ELF-1 (cell line): ENCODE data around the gene FGF14.

ENCODE experiments used
- DNase-seq: peaks from one replicate; pipeline ENCODE4 v3.0.0-alpha.2; 2016; ENCODE audit warnings: low read depth, low spot score

The FGF14 gene

GRCh38 chr13:101792189-101792588, 609.7 kb downstream of the FGF14 start:
- no peak for DNase-seq

- peak; percentile 27 for DNase-seq
Measured at GRCh38 chr13:101785858-101786257, 616.0 kb downstream of the FGF14 start.

GRCh38 chr13:101784313-101784712, 617.5 kb downstream of the FGF14 start:
- no peak for DNase-seq

- DNase-seq: no peak
Measured at GRCh38 chr13:101783554-101783953, 618.3 kb downstream of the FGF14 start.

GRCh38 chr13:101780211-101780610, 621.6 kb downstream of the FGF14 start:
- DNase-seq: no peak

GRCh38 chr13:101779147-101779546, 622.7 kb downstream of the FGF14 start:
- no peak for DNase-seq

GRCh38 chr13:101775267-101775666, 626.6 kb downstream of the FGF14 start:
- DNase-seq: no peak

- DNase-seq: no peak
Measured at GRCh38 chr13:101774393-101774792, 627.5 kb downstream of the FGF14 start.

- no peak for DNase-seq
Measured at GRCh38 chr13:101773062-101773461, 628.8 kb downstream of the FGF14 start.

GRCh38 chr13:101767131-101767530, 634.7 kb downstream of the FGF14 start:
- no peak for DNase-seq

GRCh38 chr13:101763191-101763590, 638.7 kb downstream of the FGF14 start:
- DNase-seq: no peak

- no peak for DNase-seq
Measured at GRCh38 chr13:101757446-101758039, 644.3 kb downstream of the FGF14 start.

GRCh38 chr13:101755228-101755887, 646.5 kb downstream of the FGF14 start:
- DNase-seq: no peak

GRCh38 chr13:101752432-101752831, 649.4 kb downstream of the FGF14 start:
- no peak for DNase-seq

GRCh38 chr13:101751488-101751887, 650.4 kb downstream of the FGF14 start:
- DNase-seq: peak; percentile 53

GRCh38 chr13:101749584-101749983, 652.3 kb downstream of the FGF14 start:
- DNase-seq: no peak

- no peak for DNase-seq
Measured at GRCh38 chr13:101747039-101747438, 654.8 kb downstream of the FGF14 start.

GRCh38 chr13:101746513-101746912, 655.3 kb downstream of the FGF14 start:
- no peak for DNase-seq

- no peak for DNase-seq
Measured at GRCh38 chr13:101739382-101740178, 662.3 kb downstream of the FGF14 start.

- DNase-seq: no peak
Measured at GRCh38 chr13:101738336-101738735, 663.5 kb downstream of the FGF14 start.

GRCh38 chr13:101736566-101736965, 665.3 kb downstream of the FGF14 start:
- DNase-seq: no peak

GRCh38 chr13:101730420-101731000, 671.3 kb downstream of the FGF14 start:
- DNase-seq: no peak
